CD4-positive, CD25-positive, alpha-beta regulatory T cell (primary cell): ENCODE measurements around the gene RPL35. TPM values are rescaled to one million over a fixed set of nuclear protein-coding genes. Genes with fewer than 3 reads are reported as not detected.

Experiments
- ATAC-seq, 2 donors: fragments of 150-1000 bp; cut with Tn5 transposase; one replicate each; pipeline ENCODE4 v1.10.0; 2021; ENCODE audit warnings: low read depth in 2 of 2, moderate number of reproducible peaks in 2 of 2, moderate library complexity in 1 of 2
- DNase-seq, 3 donors: peaks; one replicate each; pipeline versions ENCODE4 v3.0.0 to v3.0.0-alpha.2; 2012 to 2022; ENCODE audit warnings: mixed read lengths in 1 of 3
- H3K27ac ChIP-seq: one replicate; pipeline ENCODE4 v1.7.0; 2013; ENCODE audit warnings: mild to moderate bottlenecking, low read length; ENCODE audit not compliant: insufficient read depth, poor library complexity, severe bottlenecking
- H3K27me3 ChIP-seq: one replicate; pipeline ENCODE4 v1.7.0; 2013; ENCODE audit warnings: low read length; ENCODE audit not compliant: control insufficient read depth, insufficient read depth
- H3K36me3 ChIP-seq: one replicate; pipeline ENCODE4 v1.7.0; 2013; ENCODE audit warnings: mild to moderate bottlenecking, low read length, moderate library complexity; ENCODE audit not compliant: control insufficient read depth, insufficient read depth
- H3K4me1 ChIP-seq: 2 replicates; pipeline ENCODE4 v1.7.0; 2013; ENCODE audit warnings: mild to moderate bottlenecking, low read length; ENCODE audit not compliant: insufficient read depth, control insufficient read depth, poor library complexity, severe bottlenecking
- H3K4me3 ChIP-seq: one replicate; pipeline ENCODE4 v1.7.0; 2013; ENCODE audit warnings: low read depth, mild to moderate bottlenecking, low read length, moderate library complexity
- H3K9me3 ChIP-seq, 2 experiments: 1 replicate in 1 of 2; 2 replicates in 1 of 2; pipeline ENCODE4 v1.7.0; 2013; ENCODE audit warnings: low read length in 2 of 2, mild to moderate bottlenecking in 1 of 2, moderate library complexity in 1 of 2; ENCODE audit not compliant: control insufficient read depth in 2 of 2
- H3K27ac Mint-ChIP-seq, 3 donors: one replicate each; pipeline ENCODE4 v1.8.0; 2020 to 2022; ENCODE audit warnings: mild to moderate bottlenecking in 3 of 3, mixed read lengths in 3 of 3, moderate library complexity in 2 of 3
- H3K27me3 Mint-ChIP-seq: one replicate; pipeline ENCODE4 v1.8.0; 2022; ENCODE audit warnings: mild to moderate bottlenecking, mixed read lengths
- H3K36me3 Mint-ChIP-seq: one replicate; pipeline ENCODE4 v1.8.0; 2020; ENCODE audit warnings: mixed read lengths
- H3K4me1 Mint-ChIP-seq, 4 donors: one replicate each; pipeline ENCODE4 v1.8.0; 2020 to 2022; ENCODE audit warnings: mixed read lengths in 4 of 4, mild to moderate bottlenecking in 1 of 4
- H3K4me3 Mint-ChIP-seq, 4 donors: one replicate each; pipeline ENCODE4 v1.8.0; 2020 to 2022; ENCODE audit warnings: mild to moderate bottlenecking in 4 of 4, mixed read lengths in 4 of 4, moderate library complexity in 3 of 4
- H3K9me3 Mint-ChIP-seq, 7 donors: one replicate each; pipeline ENCODE4 v1.8.0; 2020 to 2022; ENCODE audit warnings: mixed read lengths in 7 of 7, mild to moderate bottlenecking in 3 of 7, moderate library complexity in 2 of 7
- polyA plus RNA-seq, 4 donors: library from polyadenylated mRNA; unstranded; fragments of 300-500 nt; fragmentation: Illumina TruSeq; gene quantifications; one replicate each; pipeline ENCODE4 v1.2.3, GENCODE V29; 2021
- total RNA-seq: library from RNA; stranded (reverse); gene quantifications from one replicate; pipeline ENCODE4 v1.2.3, GENCODE V29; 2022

RPL35 gene
- total and polyA plus RNA-seq, 5 donors from 2014 or later: 1,242 to 2,085 (median 1,792) TPM

DNA sequence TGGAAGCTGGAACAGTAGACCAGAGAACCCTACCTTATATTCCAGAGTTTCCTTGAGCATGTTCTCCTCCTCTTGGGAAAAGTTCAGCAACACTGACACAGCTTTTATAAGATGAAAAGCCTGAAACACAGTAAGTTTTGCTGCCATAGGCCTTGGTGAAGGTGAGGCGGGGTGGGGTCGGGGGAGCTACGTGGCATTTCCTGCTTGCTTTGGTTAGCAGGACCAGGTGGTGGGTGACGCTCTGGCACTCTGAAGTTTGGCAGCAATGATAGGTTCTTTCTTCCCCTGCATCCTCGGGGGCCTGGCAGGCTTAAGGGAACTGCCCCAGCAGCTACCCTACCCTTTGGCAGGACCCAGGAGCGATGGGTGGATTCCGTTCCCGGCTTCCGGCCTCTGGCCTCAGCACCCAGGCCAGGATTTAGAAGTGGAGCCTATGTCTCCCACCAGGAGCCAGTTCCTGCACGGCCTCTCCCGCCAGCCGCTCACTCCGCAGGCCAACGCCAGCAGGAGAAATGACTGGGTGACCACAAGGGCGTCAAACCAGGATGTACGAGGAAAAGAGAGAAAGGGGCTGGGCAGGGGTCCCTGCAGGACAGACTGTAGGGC is 19.5 kb upstream of the RPL35 start:
- ATAC-seq (no peak), DNase-seq (peak in 2 of 3 donors; percentile 17 to 53)
- peaks cover 35% of the 10 kb centered on the region for H3K36me3 Mint-ChIP-seq
- Histone ChIP-seq H3K27ac (no peak overlapping the region), H3K9me3 (no peaks in the 10 kb centered on the region), H3K36me3 (peaks cover 78% of the 10 kb centered on the region), H3K4me1 (peaks cover 5% of the 10 kb centered on the region), H3K27me3 (no peaks in the 10 kb centered on the region), H3K4me3 (no peak overlapping the region)
- no peaks in the 10 kb centered on the region for H3K27me3 Mint-ChIP-seq
- H3K9me3 Mint-ChIP-seq: no peaks in the 10 kb centered on the region
- H3K27ac Mint-ChIP-seq: peak overlapping the region in 2 of 3 donors; percentile 38 to 80
- peaks cover 0 to 18% (median 3%) of the 10 kb centered on the region in 4 donors for H3K4me1 Mint-ChIP-seq
- no peak overlapping the region for H3K4me3 Mint-ChIP-seq

DNA sequence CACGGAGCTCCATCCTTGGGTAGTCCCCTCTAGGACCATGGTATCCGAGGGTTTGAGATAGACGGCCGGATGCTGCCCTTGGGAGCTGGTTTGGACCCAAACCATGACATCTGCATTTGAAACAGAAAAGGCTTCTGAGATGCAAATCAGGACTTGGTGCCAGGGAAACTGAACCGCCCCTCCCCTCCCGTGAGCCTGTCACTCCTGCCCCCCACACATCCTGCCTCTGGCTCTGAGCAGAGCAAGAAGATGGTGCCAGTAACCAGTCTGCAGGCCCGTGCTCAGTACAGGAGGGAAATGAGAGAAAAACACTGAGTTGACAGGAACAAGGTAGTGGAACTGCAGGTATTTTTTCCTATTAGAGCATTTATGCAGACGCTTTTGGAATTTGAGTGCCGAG is 18.7 kb upstream of the RPL35 start:
- Histone ChIP-seq H3K27ac (no peak overlapping the region), H3K36me3 (peaks cover 79% of the 10 kb centered on the region), H3K9me3 (no peaks in the 10 kb centered on the region), H3K27me3 (no peaks in the 10 kb centered on the region), H3K4me3 (no peak overlapping the region), H3K4me1 (peaks cover 5% of the 10 kb centered on the region)
- ATAC-seq (peak in 1 of 2 donors; percentile 40), DNase-seq (peak in 1 of 3 donors; percentile 50)
- peaks cover 28% of the 10 kb centered on the region for H3K36me3 Mint-ChIP-seq
- peak overlapping the region in 1 of 3 donors; percentile 11 for H3K27ac Mint-ChIP-seq
- H3K4me1 Mint-ChIP-seq: peaks cover 0 to 18% (median 3%) of the 10 kb centered on the region in 4 donors
- H3K4me3 Mint-ChIP-seq: no peak overlapping the region
- no peaks in the 10 kb centered on the region for H3K9me3 Mint-ChIP-seq
- H3K27me3 Mint-ChIP-seq: no peaks in the 10 kb centered on the region

DNA sequence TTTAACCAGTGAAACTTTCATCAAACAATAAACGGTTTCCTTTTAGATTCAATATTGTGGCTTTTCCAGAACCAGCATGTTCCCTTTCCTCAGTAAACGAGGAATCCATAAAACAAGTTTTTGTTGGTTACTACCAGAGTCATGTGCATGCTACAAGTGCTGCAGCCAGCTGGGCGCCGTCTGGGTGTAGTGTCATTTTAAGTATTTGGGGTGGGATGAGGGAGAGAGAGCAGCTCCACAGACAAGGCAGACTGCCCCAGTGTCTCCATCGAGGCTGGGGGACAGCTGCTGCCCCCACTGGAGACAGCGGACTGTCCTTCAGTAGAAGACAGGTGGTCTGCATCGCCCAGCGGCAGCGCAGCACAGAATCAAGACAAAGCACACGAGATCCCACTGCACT is 17.5 kb upstream of the RPL35 start:
- Mint-ChIP-seq H3K27me3 (no peaks in the 10 kb centered on the region), H3K4me3 (no peak overlapping the region), H3K27ac (peak overlapping the region in 1 of 3 donors; percentile 51), H3K4me1 (peaks cover 0 to 28% (median 5%) of the 10 kb centered on the region in 4 donors), H3K36me3 (peaks cover 30% of the 10 kb centered on the region), H3K9me3 (no peaks in the 10 kb centered on the region)
- H3K4me3 ChIP-seq: no peak overlapping the region
- peaks cover 6% of the 10 kb centered on the region for H3K4me1 ChIP-seq
- no peaks in the 10 kb centered on the region for H3K27me3 ChIP-seq
- ATAC-seq (no peak), DNase-seq (no peak)
- H3K27ac ChIP-seq: no peak overlapping the region
- H3K9me3 ChIP-seq: no peaks in the 10 kb centered on the region
- H3K36me3 ChIP-seq: peaks cover 85% of the 10 kb centered on the region

DNA sequence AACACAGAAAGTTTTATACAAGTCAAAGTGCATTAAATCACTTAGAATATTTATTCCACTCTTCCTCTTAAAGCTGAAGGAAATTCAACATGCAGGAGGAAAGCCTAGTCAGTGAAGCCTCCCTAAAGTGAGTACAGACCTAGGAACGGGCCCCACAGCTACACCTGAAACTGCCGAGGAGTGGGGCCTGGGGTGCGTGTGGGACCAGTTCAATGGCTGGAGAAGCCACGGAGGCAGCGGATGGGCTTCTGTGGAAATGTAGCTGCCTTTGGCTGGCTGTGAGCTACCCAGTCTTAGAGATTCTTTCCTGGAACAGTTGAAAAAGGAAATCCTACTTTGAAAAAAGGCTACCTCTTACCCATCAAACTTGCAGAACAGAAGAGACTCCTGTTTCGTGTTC is 16.8 kb upstream of the RPL35 start:
- Histone ChIP-seq H3K27ac (no peak overlapping the region), H3K4me3 (no peak overlapping the region), H3K9me3 (no peaks in the 10 kb centered on the region), H3K4me1 (peaks cover 13% of the 10 kb centered on the region), H3K27me3 (no peaks in the 10 kb centered on the region), H3K36me3 (peaks cover 92% of the 10 kb centered on the region)
- Mint-ChIP-seq H3K4me3 (no peak overlapping the region), H3K36me3 (peaks cover 32% of the 10 kb centered on the region), H3K9me3 (no peaks in the 10 kb centered on the region), H3K27me3 (no peaks in the 10 kb centered on the region), H3K4me1 (peaks cover 0 to 35% (median 6%) of the 10 kb centered on the region in 4 donors), H3K27ac (no peak overlapping the region)
- DNase-seq (no peak), ATAC-seq (no peak)

DNA sequence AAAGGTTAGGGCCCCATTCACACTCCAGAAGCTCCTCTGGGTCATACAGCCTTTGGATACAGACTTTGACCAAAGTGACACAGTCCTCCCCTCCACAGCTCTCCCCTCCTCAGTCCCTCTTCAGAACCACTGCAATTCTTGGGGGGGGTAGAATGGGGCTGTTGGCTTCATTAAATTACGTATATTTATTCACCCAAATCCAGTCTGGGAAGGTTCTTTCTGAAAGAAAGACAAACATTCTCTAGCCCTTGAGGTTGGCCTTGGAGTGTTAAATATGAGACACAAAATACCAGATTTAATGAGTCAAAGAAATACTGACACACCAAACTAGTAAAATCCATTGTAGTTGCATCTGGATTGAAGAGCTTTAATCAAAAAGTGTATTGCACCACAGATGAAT is 16.3 kb upstream of the RPL35 start:
- ATAC-seq (no peak), DNase-seq (no peak)
- H3K27ac Mint-ChIP-seq: no peak overlapping the region
- no peaks in the 10 kb centered on the region for H3K27me3 ChIP-seq
- H3K9me3 ChIP-seq: no peaks in the 10 kb centered on the region
- peaks cover 97% of the 10 kb centered on the region for H3K36me3 ChIP-seq
- H3K9me3 Mint-ChIP-seq: no peaks in the 10 kb centered on the region
- no peak overlapping the region for H3K4me3 Mint-ChIP-seq
- no peak overlapping the region for H3K27ac ChIP-seq
- H3K4me1 ChIP-seq: peaks cover 18% of the 10 kb centered on the region
- H3K4me1 Mint-ChIP-seq: peaks cover 3 to 40% (median 10%) of the 10 kb centered on the region in 4 donors
- no peaks in the 10 kb centered on the region for H3K27me3 Mint-ChIP-seq
- no peak overlapping the region for H3K4me3 ChIP-seq
- H3K36me3 Mint-ChIP-seq: peaks cover 36% of the 10 kb centered on the region

DNA sequence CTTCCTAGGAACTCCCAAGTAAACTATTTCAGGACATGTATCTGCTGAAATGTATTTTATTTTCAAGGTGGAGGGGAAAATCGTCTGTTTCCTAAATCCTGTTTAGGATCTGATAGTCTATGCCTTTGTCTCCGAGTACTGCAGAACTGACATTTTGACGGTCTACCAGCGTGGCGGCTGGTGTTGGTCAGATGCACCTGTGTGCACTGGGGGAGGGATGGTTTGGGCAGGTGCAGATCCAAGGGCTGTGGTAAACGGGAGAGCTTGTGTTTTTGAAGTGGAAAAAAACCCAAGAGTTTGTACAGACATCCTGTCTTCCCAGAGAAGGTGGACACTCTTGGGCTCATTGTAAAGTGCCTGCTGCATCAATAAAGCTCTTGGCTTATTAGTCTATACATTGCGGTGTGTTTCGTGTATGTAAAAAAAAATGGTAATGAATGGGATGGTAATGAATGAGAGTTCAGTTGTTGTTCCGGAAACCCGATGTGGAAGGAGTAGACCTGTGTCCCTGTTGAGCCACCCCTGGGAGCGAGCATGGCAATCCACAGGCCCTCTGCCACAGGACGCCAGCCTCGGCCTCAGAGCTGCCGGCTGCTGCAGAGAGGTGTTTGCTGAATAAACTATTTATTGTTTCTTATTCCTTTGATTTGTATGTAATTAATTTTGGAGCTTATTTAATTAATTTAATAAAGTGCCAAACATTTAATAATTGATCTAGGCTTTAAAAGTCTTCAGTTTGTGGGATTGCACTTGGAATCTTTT is 15.4 kb upstream of the RPL35 start:
- Histone ChIP-seq H3K27ac (no peak overlapping the region), H3K4me3 (no peak overlapping the region), H3K9me3 (no peaks in the 10 kb centered on the region), H3K27me3 (no peaks in the 10 kb centered on the region), H3K4me1 (peaks cover 26% of the 10 kb centered on the region), H3K36me3 (peaks cover 94% of the 10 kb centered on the region)
- no peak overlapping the region for H3K4me3 Mint-ChIP-seq
- peaks cover 37% of the 10 kb centered on the region for H3K36me3 Mint-ChIP-seq
- no peaks in the 10 kb centered on the region for H3K9me3 Mint-ChIP-seq
- peaks cover 5 to 48% (median 17%) of the 10 kb centered on the region in 4 donors for H3K4me1 Mint-ChIP-seq
- peak overlapping the region in 2 of 3 donors; percentile 8 to 89 for H3K27ac Mint-ChIP-seq
- ATAC-seq: no peak
- no peak for DNase-seq
- H3K27me3 Mint-ChIP-seq: no peaks in the 10 kb centered on the region

DNA sequence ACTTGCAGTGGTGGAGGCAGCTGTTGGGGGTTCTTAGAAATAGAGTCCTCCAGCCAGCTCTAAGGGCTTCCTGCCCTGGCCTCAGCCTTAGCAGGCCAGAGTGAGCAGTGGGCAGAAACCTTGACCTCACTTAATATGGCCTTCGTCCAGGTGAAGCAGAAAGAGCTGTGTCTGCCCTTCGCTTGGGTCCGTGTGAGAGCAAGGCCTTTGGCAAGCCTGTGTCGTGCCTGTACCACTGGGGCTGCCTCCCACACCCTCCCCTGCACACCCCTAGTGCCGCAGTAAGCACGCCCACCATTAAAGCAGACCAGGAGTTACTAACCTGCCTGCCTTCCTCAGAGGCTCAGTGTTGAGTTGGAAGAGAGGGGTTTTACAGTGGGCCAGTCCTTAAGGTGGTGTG is 13.7 kb upstream of the RPL35 start:
- H3K4me3 Mint-ChIP-seq: no peak overlapping the region
- H3K4me1 ChIP-seq: peaks cover 39% of the 10 kb centered on the region
- peak overlapping the region in 2 of 3 donors; percentile 35 to 62 for H3K27ac Mint-ChIP-seq
- no peaks in the 10 kb centered on the region for H3K27me3 ChIP-seq
- peak overlapping the region; percentile 16 for H3K27ac ChIP-seq
- peaks cover 85% of the 10 kb centered on the region for H3K36me3 ChIP-seq
- peaks cover 36% of the 10 kb centered on the region for H3K36me3 Mint-ChIP-seq
- no peaks in the 10 kb centered on the region for H3K27me3 Mint-ChIP-seq
- DNase-seq: no peak
- H3K4me1 Mint-ChIP-seq: peaks cover 5 to 53% (median 32%) of the 10 kb centered on the region in 4 donors
- H3K4me3 ChIP-seq: no peak overlapping the region
- H3K9me3 ChIP-seq: no peaks in the 10 kb centered on the region
- no peak for ATAC-seq
- H3K9me3 Mint-ChIP-seq: no peaks in the 10 kb centered on the region
